Measurements from ENCODE around the gene GRIA3.

Gene GRIA3

GRCh38 chrX:123336666-123337065 lies 152.6 kb downstream of the GRIA3 start:
- H3K27ac ChIP-seq = no peak overlapping the region
- ChIA-PET CTCF (no interaction called here), POLR2A (ENCODE audit: low non-redundant PET) (no interaction called here)
- no peak for DNase-seq (ENCODE audit: low spot score)
- no peak for TF ChIP-seq CTCF (conservative IDR thresholded peaks at IDR 0.05; ENCODE audit: low read depth)

GRCh38 chrX:123337886-123338639 lies 154.0 kb downstream of the GRIA3 start:
- CTCF ChIA-PET = no interaction called here
- H3K27ac ChIP-seq = no peak overlapping the region
- POLR2A ChIA-PET (ENCODE audit: low non-redundant PET) = no interaction called here
- no peak for DNase-seq (ENCODE audit: low spot score)
- TF ChIP-seq CTCF (conservative IDR thresholded peaks at IDR 0.05; ENCODE audit: low read depth) = no peak

DNA sequence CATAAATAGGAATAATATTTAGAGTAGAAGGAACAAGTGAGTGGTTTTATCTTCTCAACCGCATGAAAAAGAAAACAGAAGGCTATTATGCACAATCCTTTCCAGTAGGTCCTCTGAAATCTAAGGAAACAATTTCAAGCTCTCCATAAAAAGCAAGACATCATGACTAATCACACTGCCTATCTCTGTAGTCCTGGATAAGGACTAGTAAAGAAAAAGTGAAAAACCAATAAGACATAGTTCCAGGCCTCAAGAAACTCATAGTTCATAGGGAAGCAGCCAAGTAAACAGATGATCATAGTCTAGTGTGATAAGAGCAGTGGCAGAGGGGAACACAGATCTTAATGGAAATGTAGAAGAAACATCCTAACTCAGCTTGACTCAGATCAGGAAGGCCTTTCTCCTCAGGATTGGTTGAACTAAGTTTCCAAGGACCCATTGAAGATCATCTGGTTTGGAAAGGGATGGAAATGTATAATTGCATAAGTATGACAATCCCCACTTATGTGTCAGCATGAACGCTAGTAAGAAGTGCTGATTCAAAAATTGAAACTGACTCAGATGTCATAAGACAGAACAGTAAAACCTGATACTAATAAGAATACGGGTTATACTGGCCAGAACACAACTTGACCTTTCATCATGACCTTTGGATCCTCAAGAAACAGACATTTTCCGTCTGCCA lies 155.3 kb downstream of the GRIA3 start:
- no peak for TF ChIP-seq CTCF (conservative IDR thresholded peaks at IDR 0.05; ENCODE audit: low read depth)
- no peak overlapping the region for H3K27ac ChIP-seq
- ChIA-PET CTCF (no interaction called here), POLR2A (ENCODE audit: low non-redundant PET) (no interaction called here)
- no peak for DNase-seq (ENCODE audit: low spot score)

GRCh38 chrX:123340696-123341095 lies 156.6 kb downstream of the GRIA3 start:
- no peak for TF ChIP-seq CTCF (conservative IDR thresholded peaks at IDR 0.05; ENCODE audit: low read depth)
- POLR2A ChIA-PET (ENCODE audit: low non-redundant PET) = no interaction called here
- no peak for DNase-seq (ENCODE audit: low spot score)
- CTCF ChIA-PET = no interaction called here
- H3K27ac ChIP-seq = no peak overlapping the region

DNA sequence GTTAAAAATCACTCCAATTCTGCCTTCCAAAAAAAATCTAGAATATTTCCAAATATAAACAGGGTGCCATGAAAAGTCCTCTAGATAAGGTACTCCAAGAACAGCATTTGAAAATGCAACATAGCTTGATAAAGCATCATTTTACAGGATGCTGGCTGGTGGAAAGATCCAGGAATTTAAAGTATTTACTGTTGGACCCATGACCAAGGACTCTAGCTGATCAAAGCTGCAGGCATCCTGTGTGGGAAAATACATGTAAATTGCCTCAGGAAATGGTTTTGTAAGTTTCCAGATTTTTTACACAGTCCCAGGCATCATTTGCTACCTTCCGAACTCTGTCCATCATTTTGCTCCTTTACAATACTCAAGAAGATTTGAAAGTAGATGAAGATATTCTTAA lies 164.4 kb downstream of the GRIA3 start:
- ChIA-PET CTCF (interaction anchor here (0.6 kb wide), 1 partner anchor 547 kb away, joined by 5 read pairs; no protein-coding TSS in a partner anchor), POLR2A (ENCODE audit: low non-redundant PET) (no interaction called here)
- no peak for TF ChIP-seq CTCF (conservative IDR thresholded peaks at IDR 0.05; ENCODE audit: low read depth)
- no peak overlapping the region for H3K27ac ChIP-seq
- DNase-seq (ENCODE audit: low spot score) = no peak

- CTCF ChIA-PET = no interaction called here
Measured at GRCh38 chrX:123350226-123350625, 166.1 kb downstream of the GRIA3 start.

More at GRCh38 chrX:123350226-123350625, 166.1 kb downstream of the GRIA3 start:
- H3K27ac ChIP-seq = no peak overlapping the region
- POLR2A ChIA-PET (ENCODE audit: low non-redundant PET) = no interaction called here
- no peak for TF ChIP-seq CTCF (conservative IDR thresholded peaks at IDR 0.05; ENCODE audit: low read depth)
- DNase-seq (ENCODE audit: low spot score) = no peak
